SK-N-SH (cell line): Measurements from ENCODE around the gene GPLD1. TPM values are rescaled to one million over a fixed set of nuclear protein-coding genes. Genes with fewer than 3 reads are reported as not detected.

Experiments used
- CTCF ChIA-PET: fragments of 300-600, 350-600 bp; formaldehyde crosslinking; extraction: SDS; loops from one replicate; lab custom pipeline; 2021; lab: Yijun Ruan, JAX
- POLR2A ChIA-PET: fragments of 350-600 bp; sonication (Branson Sonifier 250); formaldehyde crosslinking; extraction: SDS; loops from one replicate; lab custom pipeline; 2020; ENCODE audit warnings: antibody characterized with exemption, inconsistent platforms; lab: Yijun Ruan, JAX
- DNase-seq: peaks from one replicate; pipeline ENCODE4 v3.0.0; 2012
- H2AFZ ChIP-seq: fragments of 200-600 bp; sonication (generic); 2 replicates; pipeline ENCODE4 v1.8.1; 2016; ENCODE audit warnings: antibody characterized with exemption, mild to moderate bottlenecking, low read depth
- H3F3A ChIP-seq: fragments of 200-600 bp; sonication (generic); replicated peaks from 2 replicates; pipeline ENCODE3; 2016; ENCODE audit warnings: antibody characterized with exemption, mild to moderate bottlenecking; ENCODE audit not compliant: insufficient read depth
- H3K27ac ChIP-seq, 2 experiments: fragments of 200-500 bp in 1 of 2; fragments of 200-600 bp in 1 of 2; sonication (Bioruptor generic) in 1 of 2; sonication (generic), shearing (Covaris generic) in 1 of 2; 2 replicates each; pipeline versions ENCODE4 v1.5.1 to v1.6.1; 2014 to 2016; ENCODE audit warnings: low read depth in 2 of 2, inconsistent platforms in 1 of 2, low read length in 1 of 2, mild to moderate bottlenecking in 1 of 2, mixed read lengths in 1 of 2
- H3K27me3 ChIP-seq: fragments of 200-600 bp; sonication (generic), shearing (Covaris generic); 2 replicates; pipeline ENCODE4 v1.6.1; 2016; ENCODE audit warnings: mixed run types; ENCODE audit not compliant: insufficient read depth
- H3K36me3 ChIP-seq, 2 experiments: fragments of 200-500 bp in 1 of 2; fragments of 200-600 bp in 1 of 2; sonication (Bioruptor generic) in 1 of 2; sonication (generic) in 1 of 2; replicated peaks in 1 of 2; 2 replicates each; pipeline versions ENCODE3 to v1.5.1; 2014 to 2016; ENCODE audit warnings: low read length in 1 of 2, mild to moderate bottlenecking in 1 of 2; ENCODE audit not compliant: insufficient read depth in 2 of 2, control insufficient read depth in 1 of 2
- H3K4me1 ChIP-seq, 2 experiments: fragments of 200-500 bp in 1 of 2; fragments of 200-600 bp in 1 of 2; sonication (Bioruptor generic) in 1 of 2; sonication (generic), shearing (Covaris generic) in 1 of 2; 2 replicates each; pipeline versions ENCODE4 v1.5.1 to v1.6.1; 2014 to 2016; ENCODE audit warnings: low read depth in 1 of 2, low read length in 1 of 2, mixed run types in 1 of 2; ENCODE audit not compliant: insufficient read depth in 2 of 2, control insufficient read depth in 1 of 2
- H3K4me2 ChIP-seq: fragments of 200-600 bp; sonication (generic), shearing (Covaris generic); 2 replicates; pipeline ENCODE4 v1.6.1; 2017; ENCODE audit warnings: mixed run types
- H3K4me3 ChIP-seq, 2 experiments: fragments of 200-500 bp in 1 of 2; fragments of 200-600 bp in 1 of 2; sonication (Bioruptor generic) in 1 of 2; sonication (generic), shearing (Covaris generic) in 1 of 2; 2 replicates each; pipeline versions ENCODE4 v1.5.1 to v1.8.1; 2014 to 2016; ENCODE audit warnings: low read depth in 2 of 2, inconsistent platforms in 1 of 2, low read length in 1 of 2, mild to moderate bottlenecking in 1 of 2, mixed read lengths in 1 of 2, moderate library complexity in 1 of 2
- H3K79me2 ChIP-seq: fragments of 200-600 bp; sonication (generic); 2 replicates; pipeline ENCODE4 v1.8.1; 2017; ENCODE audit warnings: mild to moderate bottlenecking; ENCODE audit not compliant: insufficient read depth
- H3K9ac ChIP-seq: fragments of 200-600 bp; sonication (generic); 2 replicates; pipeline ENCODE4 v1.6.1; 2017; ENCODE audit warnings: mixed run types
- H3K9me2 ChIP-seq: fragments of 200-600 bp; sonication (generic); 2 replicates; pipeline ENCODE4 v1.6.1; 2017; ENCODE audit warnings: mixed run types
- H3K9me3 ChIP-seq: fragments of 200-600 bp; sonication (generic); 2 replicates; pipeline ENCODE4 v1.6.1; 2017; ENCODE audit warnings: mixed run types, mild to moderate bottlenecking, moderate library complexity
- H4K20me1 ChIP-seq: fragments of 200-600 bp; sonication (generic); 2 replicates; pipeline ENCODE4 v1.6.1; 2017; ENCODE audit warnings: mild to moderate bottlenecking, mixed run types; ENCODE audit not compliant: insufficient read depth
- CHD2 ChIP-seq: fragments of 150-350 bp; IDR thresholded peaks from 2 replicates; pipeline ENCODE4 v1.6.1; 2018; ENCODE audit warnings: low read length; ENCODE audit not compliant: partially characterized antibody
- CTCF ChIP-seq: fragments of 200-600 bp; sonication (generic); IDR thresholded peaks from 2 replicates; pipeline ENCODE4 v1.6.1; 2017; ENCODE audit warnings: antibody characterized with exemption, mild to moderate bottlenecking, moderate library complexity
- EZH2phosphoT487 ChIP-seq: fragments of 200-600 bp; sonication (generic); IDR thresholded peaks from 2 replicates; pipeline ENCODE4 v1.6.1; 2017; ENCODE audit warnings: low read depth, mixed run types, mild to moderate bottlenecking, antibody characterized with exemption, moderate library complexity, borderline replicate concordance
- MEF2A ChIP-seq: IDR thresholded peaks from 2 replicates; pipeline ENCODE4 v1.4.0; 2012; ENCODE audit warnings: low read depth, borderline replicate concordance
- NRF1 ChIP-seq: IDR thresholded peaks from 2 replicates; pipeline ENCODE4 v1.6.1; 2012; ENCODE audit warnings: low read depth, mild to moderate bottlenecking, low read length
- PBX3 ChIP-seq: IDR thresholded peaks from 2 replicates; pipeline ENCODE4; 2012
- RFX5 ChIP-seq: IDR thresholded peaks from 2 replicates; pipeline ENCODE4 v1.6.1; 2012; ENCODE audit warnings: mild to moderate bottlenecking, improper control_type of control experiment, low read length
- RXRA ChIP-seq: IDR thresholded peaks from 2 replicates; pipeline ENCODE4 v1.4.0; 2012; ENCODE audit warnings: low read depth, mild to moderate bottlenecking, borderline replicate concordance
- SIN3A ChIP-seq: IDR thresholded peaks from 2 replicates; pipeline ENCODE4 v1.6.1; 2012; ENCODE audit warnings: low read depth, mild to moderate bottlenecking, low read length, moderate library complexity, borderline replicate concordance
- TAF1 ChIP-seq: IDR thresholded peaks from 2 replicates; pipeline ENCODE4 v1.6.1; 2012; ENCODE audit warnings: low read depth, mild to moderate bottlenecking, low read length, moderate library complexity, borderline replicate concordance
- USF1 ChIP-seq: IDR thresholded peaks from 2 replicates; pipeline ENCODE4 v1.4.0; 2012; ENCODE audit warnings: low read depth, borderline replicate concordance
- USF2 ChIP-seq: fragments of 150-350 bp; IDR thresholded peaks from 2 replicates; pipeline ENCODE4 v1.6.1; 2017; ENCODE audit warnings: antibody characterized with exemption, low read length, low read depth, borderline replicate concordance
- YY1 ChIP-seq: IDR thresholded peaks from 2 replicates; pipeline ENCODE4 v1.4.0; 2012; ENCODE audit warnings: low read depth, mild to moderate bottlenecking
- WGBS: methylation state at CpG from one replicate; pipeline ENCODE4 v1.1.6; 2017; ENCODE audit warnings: low lambda C conversion rate; 5-methylcytosine and 5-hydroxymethylcytosine counted together
- polyA plus RNA-seq, 3 experiments: library from polyadenylated mRNA; depleted of rRNA; stranded (reverse); fragments of >200 nt; gene quantifications; 2 replicates each; pipeline ENCODE4 v1.2.3, GENCODE V29; 2012

The GPLD1 gene
- polyA plus RNA-seq, 1 of the 3 experiments (the other 2 are of a cell fraction), result 0.94 TPM

- 89% methylated on average over 13 of the region's 13 CpGs for WGBS
- no peaks in the 10 kb centered on the region for H3K4me1 ChIP-seq
- no peaks in the 10 kb centered on the region for H3K9me3 ChIP-seq
- no peak overlapping the region for H3K4me2 ChIP-seq
- no peaks in the 10 kb centered on the region for H3K9me2 ChIP-seq
- no peak overlapping the region for H3K4me3 ChIP-seq
- CTCF ChIA-PET, result interaction anchor here (0.5 to 5.0 kb wide), 9 partner anchors 13 to 624 kb away, joined by 3 to 34 read pairs (median 4); partner anchors contain the start of gene ALDH5A1
- H2AFZ ChIP-seq, result no peak overlapping the region
- POLR2A ChIA-PET, result no interaction called here
- no peak overlapping the region for H3K9ac ChIP-seq
- no peaks in the 10 kb centered on the region for H3K36me3 ChIP-seq
- no peak overlapping the region for H3K27ac ChIP-seq
- TF ChIP-seq RXRA (no peak), RFX5 (no peak), SIN3A (no peak), CTCF (no peak), USF1 (no peak), NRF1 (no peak), EZH2phosphoT487 (no peak), USF2 (no peak), TAF1 (no peak), MEF2A (no peak), YY1 (no peak), PBX3 (no peak), CHD2 (no peak)
- no peaks in the 10 kb centered on the region for H3F3A ChIP-seq
- H3K27me3 ChIP-seq, result no peaks in the 10 kb centered on the region
- DNase-seq, result no peak
- no peaks in the 10 kb centered on the region for H3K79me2 ChIP-seq
- no peaks in the 10 kb centered on the region for H4K20me1 ChIP-seq
Measured at GRCh38 chr6:24522228-24523176, 33.1 kb upstream of the GPLD1 start.
